Tibial artery (tissue), 4 donors: ENCODE results near the gene PRKAR1B.
A peak's percentile ranks its signal among the peaks of the same experiment; 100 is the strongest.

ENCODE experiments used
- DNase-seq, 2 donors: peaks; one replicate each; pipeline ENCODE4 v3.0.0-alpha.2; 2019
- H3K27ac ChIP-seq, 2 donors: fragments of 200-600 bp; sonication (generic) in 1 of 2; 1 replicate in 1 of 2; 2 replicates in 1 of 2; pipeline ENCODE4 v1.5.1; 2018 to 2019; ENCODE audit warnings: mild to moderate bottlenecking in 1 of 2
- H3K27me3 ChIP-seq, 2 donors: fragments of 200-600 bp; sonication (generic) in 1 of 2; one replicate each; pipeline versions ENCODE4 v1.5.1 to v1.6.0; 2016 to 2019
- H3K36me3 ChIP-seq, 3 donors: fragments of 200-600 bp; sonication (generic) in 2 of 3; one replicate each; pipeline ENCODE4 v1.5.1; 2016 to 2019; ENCODE audit warnings: mild to moderate bottlenecking in 2 of 3
- H3K4me1 ChIP-seq, 4 donors: fragments of 200-600 bp; sonication (generic) in 2 of 4; 1 replicate in 3 of 4; 2 replicates in 1 of 4; pipeline ENCODE4 v1.5.1; 2016 to 2019
- H3K4me3 ChIP-seq, 2 donors: fragments of 200-600 bp; sonication (generic) in 1 of 2; 1 replicate in 1 of 2; 2 replicates in 1 of 2; pipeline ENCODE4 v1.5.1; 2018 to 2019; ENCODE audit warnings: mild to moderate bottlenecking in 2 of 2
- H3K9me3 ChIP-seq, 3 donors: fragments of 200-600 bp; sonication (generic) in 1 of 3; one replicate each; pipeline ENCODE4 v1.5.1; 2016 to 2019
- CTCF ChIP-seq, 2 experiments: fragments of 200-600 bp in 1 of 2; fragments of 450-650 bp in 1 of 2; IDR thresholded peaks; one replicate each; pipeline ENCODE4 v1.5.1; 2017 to 2019; ENCODE audit warnings: antibody characterized with exemption in 2 of 2, mild to moderate bottlenecking in 1 of 2, moderate library complexity in 1 of 2
- intact Hi-C: fragments of 100-400 bp; cut with DNase I; formaldehyde crosslinking; loops from one replicate; pipeline ENCODE4 v1.15.0; 2023; ENCODE audit warnings: low total_unique reads

Gene PRKAR1B

GRCh38 chr7:539731-540411, 187.2 kb downstream of the PRKAR1B start:
- Histone ChIP-seq H3K4me1 (peaks cover 5 to 45% (median 41%) of the 10 kb centered on the region in 4 donors), H3K4me3 (no peak overlapping the region), H3K27me3 (no peaks in the 10 kb centered on the region), H3K27ac (peak overlapping the region; percentile 62 to 66), H3K36me3 (no peaks in the 10 kb centered on the region), H3K9me3 (no peaks in the 10 kb centered on the region)
- no peak for TF ChIP-seq CTCF (IDR thresholded peaks at IDR 0.05)
- no peak for DNase-seq
- intact Hi-C loops, result no loop called here

- H3K36me3 ChIP-seq, result no peaks in the 10 kb centered on the region
- intact Hi-C loops, result no loop called here
- H3K27ac ChIP-seq, result peak overlapping the region; percentile 62 to 66
- no peak for TF ChIP-seq CTCF (IDR thresholded peaks at IDR 0.05)
- no peak overlapping the region for H3K4me3 ChIP-seq
- H3K9me3 ChIP-seq, result no peaks in the 10 kb centered on the region
- peaks cover 5 to 45% (median 41%) of the 10 kb centered on the region in 4 donors for H3K4me1 ChIP-seq
- no peak for DNase-seq
- H3K27me3 ChIP-seq, result no peaks in the 10 kb centered on the region
These were observed 188.1 kb downstream of the PRKAR1B start for GRCh38 chr7:538764-539685.

- peak in 1 of 2 donors; percentile 80 for DNase-seq
- intact Hi-C loops, result no loop called here
These were observed 189.0 kb downstream of the PRKAR1B start for GRCh38 chr7:537911-538634.

GRCh38 chr7:536231-536630, 190.8 kb downstream of the PRKAR1B start:
- TF ChIP-seq CTCF (IDR thresholded peaks at IDR 0.05), result no peak
- H3K27ac ChIP-seq, result no peak overlapping the region
- no peak for DNase-seq
- intact Hi-C loops, result no loop called here
- H3K36me3 ChIP-seq, result no peaks in the 10 kb centered on the region
- peaks cover 0 to 27% (median 26%) of the 10 kb centered on the region in 4 donors for H3K4me1 ChIP-seq
- H3K4me3 ChIP-seq, result no peak overlapping the region
- no peaks in the 10 kb centered on the region for H3K9me3 ChIP-seq
- no peaks in the 10 kb centered on the region for H3K27me3 ChIP-seq

More at GRCh38 chr7:537911-538634, 189.0 kb downstream of the PRKAR1B start:
- H3K4me1 ChIP-seq, result peaks cover 5 to 40% (median 37%) of the 10 kb centered on the region in 4 donors
- no peak for TF ChIP-seq CTCF (IDR thresholded peaks at IDR 0.05)
- no peaks in the 10 kb centered on the region for H3K9me3 ChIP-seq
- H3K27me3 ChIP-seq, result no peaks in the 10 kb centered on the region
- H3K4me3 ChIP-seq, result no peak overlapping the region
- H3K36me3 ChIP-seq, result no peaks in the 10 kb centered on the region
- H3K27ac ChIP-seq, result peak overlapping the region; percentile 62 to 66

GRCh38 chr7:534959-535358, 192.1 kb downstream of the PRKAR1B start:
- Histone ChIP-seq H3K27me3 (peaks cover 0 to 6% of the 10 kb centered on the region in 2 donors), H3K4me3 (no peak overlapping the region), H3K4me1 (peaks cover 0 to 27% (median 25%) of the 10 kb centered on the region in 4 donors), H3K27ac (no peak overlapping the region), H3K9me3 (no peaks in the 10 kb centered on the region), H3K36me3 (no peaks in the 10 kb centered on the region)
- intact Hi-C loops, result no loop called here
- DNase-seq, result no peak
- TF ChIP-seq CTCF (IDR thresholded peaks at IDR 0.05), result no peak
